Mucosa of descending colon (tissue), 3 donors: Measurements from ENCODE around the gene SMS. TPM values are rescaled to one million over a fixed set of nuclear protein-coding genes. Genes with fewer than 3 reads are reported as not detected.
"Not testable (repeated sequence)": the region's sequence is repeated elsewhere in the genome, so short reads cannot be mapped to it uniquely, and the experiment has no call there.

ENCODE experiments used
- ATAC-seq: fragments of 200-7000 bp; cut with Tn5 transposase; one replicate; pipeline ENCODE4 v1.9.1; 2020; ENCODE audit warnings: mild to moderate bottlenecking, moderate library complexity
- DNase-seq, 3 donors: peaks; one replicate each; pipeline ENCODE4 v3.0.0-alpha.2; 2020
- H3K36me3 ChIP-seq: fragments of 200-600 bp; one replicate; pipeline ENCODE4 v1.8.0; 2021; ENCODE audit warnings: low read depth, mild to moderate bottlenecking
- H3K4me1 ChIP-seq: fragments of 200-600 bp; one replicate; pipeline ENCODE4 v1.8.0; 2021; ENCODE audit warnings: low read depth, mild to moderate bottlenecking
- H3K4me3 ChIP-seq: fragments of 200-600 bp; one replicate; pipeline ENCODE4 v1.8.0; 2021; ENCODE audit warnings: mild to moderate bottlenecking
- H3K9me3 ChIP-seq: fragments of 200-600 bp; one replicate; pipeline ENCODE4 v1.8.0; 2021; ENCODE audit warnings: mild to moderate bottlenecking
- CTCF ChIP-seq: fragments of 200-600 bp; IDR thresholded peaks from one replicate; pipeline ENCODE4 v1.8.0; 2022; ENCODE audit warnings: antibody characterized with exemption, mild to moderate bottlenecking
- intact Hi-C, 2 donors: fragments of 100-400 bp; cut with DNase I in 1 of 2; cut with micrococcal nuclease in 1 of 2; formaldehyde crosslinking; loops; one replicate each; pipeline versions ENCODE4 v1.11.0 to v1.11.1; 2022; cut with DNase I, micrococcal nuclease
- total RNA-seq, 3 donors: library from RNA; stranded (reverse); fragmentation: NEBNext Ultra II Directional in 2 of 3; extraction: Animal tissue kit (Norgen Biotek cat#: 25700) in 2 of 3; gene quantifications; one replicate each; pipeline versions ENCODE4 v1.2.1 to v1.2.4, GENCODE V29; 2021 to 2023
- donor health status: DM: no; HTN: no; CAD: no; lungs with moderate emphysema.
- donor health status: DM: no; HTN: no; CAD: no.
- donor health status: DM: no; HTN: yes; CAD: no.

SMS gene
- total RNA-seq, 3 donors from 2014 or later = 42.4 to 71.1 (median 56.1) TPM

GRCh38 chrX:21944136-21944615 lies 3.7 kb downstream of the SMS start:
- no peak for ATAC-seq
- TF ChIP-seq CTCF = no peak
- H3K4me1 ChIP-seq = no peaks in the 10 kb centered on the region
- no peaks in the 10 kb centered on the region for H3K36me3 ChIP-seq
- no peak overlapping the region for H3K4me3 ChIP-seq
- intact Hi-C loops = no loop called here
- DNase-seq = no peak
- H3K9me3 ChIP-seq = no peaks in the 10 kb centered on the region

- ATAC-seq = peak; percentile 42
- Histone ChIP-seq H3K9me3 (no peaks in the 10 kb centered on the region), H3K4me3 (no peak overlapping the region), H3K36me3 (no peaks in the 10 kb centered on the region), H3K4me1 (no peaks in the 10 kb centered on the region)
- intact Hi-C loops = no loop called here
- no peak for DNase-seq
- no peak for TF ChIP-seq CTCF
These were observed 6.6 kb downstream of the SMS start for GRCh38 chrX:21946925-21947641.

- ATAC-seq = peak; percentile 34
- intact Hi-C loops = no loop called here
These were observed 7.2 kb downstream of the SMS start for GRCh38 chrX:21947671-21948070.

DNA sequence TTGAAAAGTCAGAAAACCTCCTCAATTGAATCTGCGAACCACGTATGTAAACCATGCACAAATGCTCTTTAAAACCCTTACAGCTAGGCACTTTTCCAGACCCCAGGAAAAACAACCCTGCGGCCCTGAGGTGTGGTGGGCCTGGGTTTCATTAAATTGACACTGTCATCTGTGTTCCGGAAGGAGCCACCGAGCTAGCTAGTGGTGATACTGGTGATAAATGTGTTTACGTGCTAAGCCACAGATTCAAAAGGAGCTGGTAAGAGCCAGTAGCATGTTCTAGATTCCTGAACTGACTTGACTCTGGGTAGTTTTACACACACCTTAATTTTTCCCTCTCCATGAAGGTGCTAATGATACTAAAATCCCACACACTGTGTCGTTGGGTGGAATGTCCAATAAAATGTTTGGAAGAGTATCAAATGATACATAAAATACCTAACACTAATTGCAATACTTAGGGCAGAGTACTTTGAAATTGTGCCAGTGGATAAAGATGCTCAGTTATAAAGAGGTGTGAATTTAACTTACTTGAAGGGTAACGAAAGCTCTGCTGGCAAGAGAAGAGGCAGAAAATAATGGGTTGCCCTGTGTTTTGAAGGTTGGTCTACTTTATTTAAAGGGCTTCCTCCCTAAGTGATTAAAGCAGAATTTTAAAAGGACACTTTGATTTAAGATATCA lies 8.5 kb downstream of the SMS start:
- Histone ChIP-seq H3K9me3 (no peaks in the 10 kb centered on the region), H3K36me3 (no peaks in the 10 kb centered on the region), H3K4me1 (no peaks in the 10 kb centered on the region), H3K4me3 (no peak overlapping the region)
- intact Hi-C loops = no loop called here
- DNase-seq (no peak), ATAC-seq (no peak)
- TF ChIP-seq CTCF = no peak

More at GRCh38 chrX:21947671-21948070, 7.2 kb downstream of the SMS start:
- no peaks in the 10 kb centered on the region for H3K36me3 ChIP-seq
- no peaks in the 10 kb centered on the region for H3K9me3 ChIP-seq
- no peak overlapping the region for H3K4me3 ChIP-seq
- no peaks in the 10 kb centered on the region for H3K4me1 ChIP-seq
- DNase-seq = no peak
- TF ChIP-seq CTCF = no peak

DNA sequence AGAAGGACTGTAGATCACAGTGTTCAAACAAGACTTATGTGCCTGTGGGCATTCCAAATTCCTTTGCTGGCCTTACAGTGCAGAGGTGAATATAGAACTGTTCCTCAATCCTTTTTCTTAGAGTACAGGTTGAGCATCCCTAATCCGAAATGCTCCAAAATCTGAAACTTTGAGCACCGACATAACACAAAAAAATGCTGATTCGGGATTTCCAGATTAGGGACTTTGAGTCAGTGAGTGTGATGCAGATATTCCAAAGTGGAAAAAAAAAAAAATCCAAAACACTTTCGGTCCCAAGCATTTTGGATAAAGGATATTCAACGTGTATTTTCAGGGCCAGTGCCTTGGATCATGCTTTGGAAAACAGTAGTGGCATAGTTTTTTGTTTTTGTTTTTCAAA lies 9.2 kb downstream of the SMS start:
- DNase-seq = no peak
- Histone ChIP-seq H3K9me3 (no peaks in the 10 kb centered on the region), H3K36me3 (no peaks in the 10 kb centered on the region), H3K4me1 (no peaks in the 10 kb centered on the region), H3K4me3 (no peak overlapping the region)
- intact Hi-C loops = no loop called here
- no peak for ATAC-seq
- no peak for TF ChIP-seq CTCF

DNA sequence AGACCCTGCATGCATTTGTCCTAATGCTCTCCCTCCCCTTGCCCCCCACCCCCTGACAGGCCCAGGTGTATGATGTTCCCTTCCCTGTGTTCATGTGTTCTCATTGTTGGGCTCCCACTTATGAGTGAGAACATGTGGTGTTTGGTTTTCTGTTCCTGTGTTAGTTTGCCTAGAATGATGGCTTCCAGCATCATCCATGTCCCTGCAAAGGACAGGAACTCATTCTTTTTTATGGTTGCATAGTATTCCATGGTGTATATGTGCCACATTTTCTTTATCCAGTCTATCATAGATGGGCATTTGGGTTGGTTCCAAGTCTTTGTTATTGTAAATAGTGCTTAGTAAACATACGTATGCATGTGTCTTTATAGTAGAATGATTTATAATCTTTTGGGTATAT lies 10.0 kb downstream of the SMS start:
- H3K9me3 ChIP-seq, intact Hi-C loops, DNase-seq, H3K4me1 ChIP-seq, ATAC-seq, H3K4me3 ChIP-seq, H3K36me3 ChIP-seq: not testable (repeated sequence)
